ENCODE data around the gene KRT39.

KRT39 gene

DNA sequence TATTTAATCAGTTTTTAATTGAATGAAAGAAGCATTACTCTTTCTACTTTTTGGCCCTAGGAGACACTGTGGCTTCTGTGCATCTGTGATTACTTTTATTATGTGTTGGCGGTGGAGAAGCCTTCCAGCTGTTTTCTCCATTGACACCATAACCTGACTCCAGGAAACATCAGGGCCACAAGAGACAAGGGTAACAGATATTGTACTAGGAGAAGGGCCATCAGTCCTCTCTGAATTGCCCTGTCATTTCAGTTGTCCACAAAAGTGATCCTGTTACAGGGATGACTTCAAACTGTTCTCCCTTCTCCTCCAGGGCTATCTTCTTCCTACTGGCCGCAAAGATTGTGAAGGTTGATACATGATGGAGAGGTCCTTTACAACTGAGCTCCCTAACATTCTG lies 14.6 kb downstream of the KRT39 start:
- Histone ChIP-seq H3K27me3 (ENCODE audit: control insufficient read depth, insufficient read depth, low read length) (no peaks in the 10 kb centered on the region), H3K4me3 (ENCODE audit: low read length) (no peak overlapping the region), H3K9me3 (ENCODE audit: control insufficient read depth, low read length) (no peaks in the 10 kb centered on the region), H3K9ac (ENCODE audit: low read length) (no peak overlapping the region), H3K36me3 (ENCODE audit: control insufficient read depth, insufficient read depth, low read length) (no peaks in the 10 kb centered on the region), H3K4me1 (ENCODE audit: control insufficient read depth, insufficient read depth, low read length) (peaks cover 10% of the 10 kb centered on the region)

DNA sequence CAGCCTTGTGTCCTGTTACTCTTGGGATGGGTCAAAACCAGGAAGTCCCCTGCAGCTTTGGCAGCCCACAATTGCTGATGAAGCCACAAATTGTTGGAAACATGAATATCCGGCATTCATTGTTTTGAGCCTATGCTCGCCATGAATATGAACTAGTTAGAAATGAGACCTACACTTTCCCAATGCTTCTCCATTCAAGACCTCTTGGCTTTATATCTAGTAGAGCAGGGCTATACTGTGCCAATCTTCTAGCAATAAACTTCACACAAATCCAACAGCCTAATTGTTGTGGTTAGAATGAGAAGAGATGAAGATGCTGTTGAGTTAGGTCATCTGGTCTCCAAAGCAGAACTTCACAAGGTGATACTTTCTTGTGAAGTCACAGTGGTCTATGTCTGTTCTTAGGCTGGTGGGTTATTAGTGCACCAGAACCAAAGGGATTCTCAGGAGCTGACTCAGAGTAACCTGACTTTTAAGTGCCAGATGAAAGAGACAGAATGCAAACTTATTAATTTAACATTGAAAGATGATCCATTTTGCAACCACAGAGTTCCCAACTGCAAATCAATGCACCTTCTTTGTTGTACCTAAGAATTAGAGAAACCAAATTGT lies 15.6 kb downstream of the KRT39 start:
- Histone ChIP-seq H3K9me3 (ENCODE audit: control insufficient read depth, low read length) (no peaks in the 10 kb centered on the region), H3K9ac (ENCODE audit: low read length) (no peak overlapping the region), H3K4me3 (ENCODE audit: low read length) (no peak overlapping the region), H3K27me3 (ENCODE audit: control insufficient read depth, insufficient read depth, low read length) (no peaks in the 10 kb centered on the region), H3K36me3 (ENCODE audit: control insufficient read depth, insufficient read depth, low read length) (no peaks in the 10 kb centered on the region), H3K4me1 (ENCODE audit: control insufficient read depth, insufficient read depth, low read length) (peaks cover 4% of the 10 kb centered on the region)

DNA sequence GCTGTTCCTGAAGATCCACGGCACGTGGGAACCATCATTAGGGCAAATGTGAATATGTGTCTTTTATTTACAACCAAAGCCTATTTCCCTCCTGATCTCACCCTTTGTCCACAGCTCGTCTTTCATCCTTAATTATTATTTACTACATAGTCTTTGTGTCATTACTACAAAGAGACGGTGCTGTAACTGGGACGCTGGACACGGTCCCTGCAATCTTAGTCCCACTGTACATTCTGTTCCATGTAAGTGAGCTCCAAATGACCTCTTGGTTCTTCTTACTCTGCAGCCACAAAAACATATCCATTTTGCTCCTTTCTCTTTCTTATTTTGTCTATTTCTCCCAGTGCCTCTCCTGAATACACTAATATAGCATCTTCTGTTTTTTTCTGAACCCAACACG lies 16.6 kb downstream of the KRT39 start:
- Histone ChIP-seq H3K4me3 (ENCODE audit: low read length) (no peak overlapping the region), H3K9ac (ENCODE audit: low read length) (no peak overlapping the region), H3K9me3 (ENCODE audit: control insufficient read depth, low read length) (no peaks in the 10 kb centered on the region), H3K4me1 (ENCODE audit: control insufficient read depth, insufficient read depth, low read length) (peaks cover 3% of the 10 kb centered on the region), H3K36me3 (ENCODE audit: control insufficient read depth, insufficient read depth, low read length) (no peaks in the 10 kb centered on the region), H3K27me3 (ENCODE audit: control insufficient read depth, insufficient read depth, low read length) (no peaks in the 10 kb centered on the region)

DNA sequence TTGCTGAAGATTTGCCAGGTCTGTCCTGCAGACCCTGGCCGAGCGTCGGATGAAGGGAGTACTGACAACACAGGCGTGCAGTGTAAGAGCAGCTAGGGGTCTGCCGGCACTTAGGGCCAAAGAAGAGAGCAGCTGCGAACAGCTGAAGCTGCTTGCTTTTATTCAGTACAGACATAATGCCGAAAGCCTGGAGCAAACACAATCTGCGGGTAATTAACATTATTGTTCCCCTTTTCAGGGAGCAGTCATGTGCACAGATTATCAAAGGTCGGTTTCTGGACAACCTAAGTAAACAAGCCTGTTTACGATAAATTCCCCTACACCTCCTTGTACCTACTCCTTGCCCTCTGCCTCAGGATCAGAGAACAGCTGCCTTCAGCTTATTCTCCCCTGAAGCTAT lies 17.3 kb downstream of the KRT39 start:
- Histone ChIP-seq H3K4me1 (ENCODE audit: control insufficient read depth, insufficient read depth, low read length) (peaks cover 3% of the 10 kb centered on the region), H3K4me3 (ENCODE audit: low read length) (no peak overlapping the region), H3K9ac (ENCODE audit: low read length) (no peak overlapping the region), H3K36me3 (ENCODE audit: control insufficient read depth, insufficient read depth, low read length) (no peaks in the 10 kb centered on the region), H3K9me3 (ENCODE audit: control insufficient read depth, low read length) (no peaks in the 10 kb centered on the region), H3K27me3 (ENCODE audit: control insufficient read depth, insufficient read depth, low read length) (no peaks in the 10 kb centered on the region)

DNA sequence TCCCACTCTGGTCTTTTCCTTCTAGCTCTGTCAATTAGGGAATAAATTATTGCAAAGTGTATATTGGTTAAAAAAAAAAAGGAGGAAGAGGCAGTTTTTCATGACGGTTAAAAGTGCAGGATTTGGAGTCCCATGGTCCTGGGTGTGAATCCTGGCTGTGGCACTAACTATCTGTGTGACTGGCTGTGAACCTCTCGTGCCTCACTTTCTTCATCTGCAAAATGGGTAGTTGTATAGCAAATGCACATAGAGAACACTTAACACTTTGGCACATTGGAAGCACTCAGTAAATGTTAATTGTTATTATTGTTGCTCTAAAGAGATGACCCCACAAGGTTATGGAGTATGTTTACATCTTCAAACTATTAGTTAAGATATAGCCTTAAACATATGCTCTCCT lies 18.8 kb downstream of the KRT39 start:
- no peak overlapping the region for H3K4me3 ChIP-seq (ENCODE audit: low read length)
- no peak overlapping the region for H3K9ac ChIP-seq (ENCODE audit: low read length)
- H3K36me3 ChIP-seq (ENCODE audit: control insufficient read depth, insufficient read depth, low read length), result no peaks in the 10 kb centered on the region
- no peaks in the 10 kb centered on the region for H3K9me3 ChIP-seq (ENCODE audit: control insufficient read depth, low read length)
- H3K27me3 ChIP-seq (ENCODE audit: control insufficient read depth, insufficient read depth, low read length), result no peaks in the 10 kb centered on the region
- peaks cover 3% of the 10 kb centered on the region for H3K4me1 ChIP-seq (ENCODE audit: control insufficient read depth, insufficient read depth, low read length)

DNA sequence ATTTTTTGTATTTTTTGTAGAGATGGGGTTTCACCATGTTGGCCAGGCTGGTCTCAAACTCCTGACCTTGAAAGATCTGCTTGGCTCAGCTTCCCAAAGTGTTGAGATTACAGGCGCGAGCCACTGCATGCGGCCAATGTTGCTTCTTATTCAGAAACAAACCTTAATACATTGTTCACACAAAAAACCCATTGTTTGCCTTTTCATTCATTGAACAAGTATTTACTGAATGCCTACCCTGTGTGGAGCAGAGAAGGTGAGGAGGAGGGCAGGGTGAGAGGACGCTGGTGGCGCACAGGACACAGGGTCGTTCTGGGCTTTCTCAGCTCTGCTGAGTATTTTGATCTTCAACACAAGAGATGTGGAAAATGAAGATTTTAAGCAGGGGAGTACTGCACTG lies 21.3 kb downstream of the KRT39 start:
- Histone ChIP-seq H3K27me3 (ENCODE audit: control insufficient read depth, insufficient read depth, low read length) (no peaks in the 10 kb centered on the region), H3K9me3 (ENCODE audit: control insufficient read depth, low read length) (no peaks in the 10 kb centered on the region), H3K36me3 (ENCODE audit: control insufficient read depth, insufficient read depth, low read length) (no peaks in the 10 kb centered on the region), H3K9ac (ENCODE audit: low read length) (no peak overlapping the region), H3K4me1 (ENCODE audit: control insufficient read depth, insufficient read depth, low read length) (peaks cover 3% of the 10 kb centered on the region), H3K4me3 (ENCODE audit: low read length) (no peak overlapping the region)

DNA sequence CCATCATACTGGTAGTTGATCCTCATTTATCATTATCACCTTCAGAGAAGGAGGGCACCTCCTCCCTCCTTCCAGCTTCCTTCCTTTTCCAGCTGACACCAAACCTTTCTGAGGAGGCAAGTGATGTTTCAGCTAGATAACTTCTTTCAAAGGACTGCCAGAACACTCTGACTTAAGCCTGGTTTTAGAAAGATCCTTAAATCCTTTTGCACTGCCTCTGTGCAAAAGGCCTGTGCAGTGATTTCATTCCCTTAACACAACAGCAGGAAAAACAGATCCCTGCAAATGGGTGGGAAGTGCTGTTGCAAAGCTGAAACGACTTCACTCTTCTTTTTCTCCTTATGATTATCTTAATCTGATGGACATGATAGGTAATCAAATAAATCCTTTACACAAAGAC lies 22.2 kb downstream of the KRT39 start:
- Histone ChIP-seq H3K4me1 (ENCODE audit: control insufficient read depth, insufficient read depth, low read length) (peaks cover 3% of the 10 kb centered on the region), H3K9ac (ENCODE audit: low read length) (no peak overlapping the region), H3K36me3 (ENCODE audit: control insufficient read depth, insufficient read depth, low read length) (no peaks in the 10 kb centered on the region), H3K27me3 (ENCODE audit: control insufficient read depth, insufficient read depth, low read length) (no peaks in the 10 kb centered on the region), H3K9me3 (ENCODE audit: control insufficient read depth, low read length) (no peaks in the 10 kb centered on the region), H3K4me3 (ENCODE audit: low read length) (no peak overlapping the region)

DNA sequence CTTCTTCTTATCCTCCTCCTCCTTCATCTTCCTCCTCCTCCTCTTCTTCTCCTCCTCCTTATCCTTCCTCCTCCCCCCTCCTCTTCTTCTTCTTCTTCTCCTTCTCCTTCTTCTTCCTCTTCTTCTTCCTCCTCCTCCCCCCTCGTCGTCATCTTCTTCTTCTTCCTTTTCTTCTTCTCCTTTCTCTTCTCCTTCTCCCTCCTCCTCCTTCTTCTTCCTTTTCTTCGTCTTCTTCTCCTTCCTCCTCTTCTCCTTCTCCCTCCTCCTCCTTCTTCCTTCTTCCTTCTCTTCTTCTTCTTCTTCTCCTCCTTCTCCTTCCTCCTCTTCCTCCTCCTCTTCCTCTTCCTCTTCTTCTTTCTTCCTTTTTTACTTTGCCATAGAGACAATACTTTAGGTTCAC lies 24.2 kb downstream of the KRT39 start:
- H3K27me3 ChIP-seq (ENCODE audit: control insufficient read depth, insufficient read depth, low read length), result no peaks in the 10 kb centered on the region
- peaks cover 1% of the 10 kb centered on the region for H3K4me1 ChIP-seq (ENCODE audit: control insufficient read depth, insufficient read depth, low read length)
- H3K9ac ChIP-seq (ENCODE audit: low read length), result no peak overlapping the region
- H3K4me3 ChIP-seq (ENCODE audit: low read length), result no peak overlapping the region
- no peaks in the 10 kb centered on the region for H3K9me3 ChIP-seq (ENCODE audit: control insufficient read depth, low read length)
- no peaks in the 10 kb centered on the region for H3K36me3 ChIP-seq (ENCODE audit: control insufficient read depth, insufficient read depth, low read length)

DNA sequence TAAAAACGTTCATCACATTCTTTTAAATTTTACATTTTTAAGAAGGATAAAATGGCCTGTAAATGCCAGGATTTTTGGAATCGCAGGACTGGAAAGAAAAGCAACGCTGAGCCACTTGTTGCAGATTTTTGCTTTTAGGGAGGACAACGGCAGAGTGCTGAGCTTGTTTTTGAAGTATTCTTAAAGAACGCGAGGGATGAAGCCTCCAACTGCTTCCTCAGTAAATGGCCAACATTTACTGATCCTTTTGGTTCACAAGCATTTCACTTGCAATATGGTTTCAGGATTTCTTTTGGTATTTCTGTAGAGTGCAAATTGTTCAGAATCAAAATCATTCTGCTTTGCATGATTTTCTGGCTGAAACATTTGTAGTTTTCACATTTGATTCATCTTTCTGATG lies 26.5 kb downstream of the KRT39 start:
- H3K27me3 ChIP-seq (ENCODE audit: control insufficient read depth, insufficient read depth, low read length), result no peaks in the 10 kb centered on the region
- H3K9me3 ChIP-seq (ENCODE audit: control insufficient read depth, low read length), result no peaks in the 10 kb centered on the region
- no peak overlapping the region for H3K4me3 ChIP-seq (ENCODE audit: low read length)
- H3K4me1 ChIP-seq (ENCODE audit: control insufficient read depth, insufficient read depth, low read length), result peaks cover 19% of the 10 kb centered on the region
- no peaks in the 10 kb centered on the region for H3K36me3 ChIP-seq (ENCODE audit: control insufficient read depth, insufficient read depth, low read length)
- H3K9ac ChIP-seq (ENCODE audit: low read length), result no peak overlapping the region

DNA sequence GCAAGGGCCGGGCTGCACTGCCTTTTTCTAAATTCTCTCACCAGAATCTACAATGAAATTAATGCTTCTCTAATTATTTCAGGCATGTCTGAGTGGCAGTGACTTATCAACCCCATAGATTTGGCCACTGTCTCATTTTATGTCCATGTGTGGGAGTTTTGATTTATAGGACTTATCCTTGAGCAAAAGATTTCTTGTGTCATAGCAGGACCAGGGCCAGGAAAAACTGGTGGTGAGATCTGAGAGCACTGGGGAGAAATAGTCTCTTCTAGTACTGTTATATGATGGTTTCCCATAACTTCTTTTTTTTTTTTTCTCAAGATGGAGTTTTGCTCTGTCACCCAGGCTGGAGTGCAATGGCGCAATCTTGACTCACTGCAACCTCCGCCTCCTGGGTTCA lies 27.8 kb downstream of the KRT39 start:
- peaks cover 19% of the 10 kb centered on the region for H3K4me1 ChIP-seq (ENCODE audit: control insufficient read depth, insufficient read depth, low read length)
- H3K27me3 ChIP-seq (ENCODE audit: control insufficient read depth, insufficient read depth, low read length), result no peaks in the 10 kb centered on the region

DNA sequence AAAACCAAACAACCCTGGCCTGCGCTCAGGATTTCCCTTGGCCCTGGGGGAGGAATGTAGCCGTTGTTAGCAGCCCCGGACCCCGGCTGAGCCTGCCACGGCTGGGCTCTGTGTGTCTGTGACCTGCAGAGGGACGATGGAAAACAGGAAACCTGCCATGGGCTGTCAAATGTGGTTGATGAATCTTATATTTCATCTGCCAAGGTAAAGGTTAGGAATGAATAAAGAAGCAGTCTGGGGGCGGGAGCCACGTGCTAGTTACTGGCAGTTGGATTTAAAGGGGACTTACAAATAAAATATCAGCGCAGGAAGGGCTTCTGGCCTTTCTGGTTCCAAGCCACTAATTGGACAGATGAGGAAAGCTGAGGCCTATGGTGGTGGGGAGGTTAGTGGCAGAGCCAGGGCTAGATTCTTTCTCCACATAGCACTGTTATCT lies 29.3 kb downstream of the KRT39 start, which contains the start of gene KRT23:
KRT23 (minus strand) TSS at position 263 of the 436 bp plus-strand sequence. CDS start 1,043 bp downstream, outside the sequence.
- no peaks in the 10 kb centered on the region for H3K27me3 ChIP-seq (ENCODE audit: control insufficient read depth, insufficient read depth, low read length)
- no peak within 1 kb of the TSS for H3K4me3 ChIP-seq (ENCODE audit: low read length)
- no peaks in the 10 kb centered on the region for H3K36me3 ChIP-seq (ENCODE audit: control insufficient read depth, insufficient read depth, low read length)
- peak within 1 kb of the TSS; percentile 24 for H3K9ac ChIP-seq (ENCODE audit: low read length)
- H3K4me1 ChIP-seq (ENCODE audit: control insufficient read depth, insufficient read depth, low read length), result peaks cover 19% of the 10 kb centered on the region
- no peaks in the 10 kb centered on the region for H3K9me3 ChIP-seq (ENCODE audit: control insufficient read depth, low read length)

More for the DNA sequence above, 27.8 kb downstream of the KRT39 start:
- Histone ChIP-seq H3K9me3 (ENCODE audit: control insufficient read depth, low read length) (no peaks in the 10 kb centered on the region), H3K36me3 (ENCODE audit: control insufficient read depth, insufficient read depth, low read length) (no peaks in the 10 kb centered on the region), H3K4me3 (ENCODE audit: low read length) (no peak overlapping the region), H3K9ac (ENCODE audit: low read length) (no peak overlapping the region)

DNA sequence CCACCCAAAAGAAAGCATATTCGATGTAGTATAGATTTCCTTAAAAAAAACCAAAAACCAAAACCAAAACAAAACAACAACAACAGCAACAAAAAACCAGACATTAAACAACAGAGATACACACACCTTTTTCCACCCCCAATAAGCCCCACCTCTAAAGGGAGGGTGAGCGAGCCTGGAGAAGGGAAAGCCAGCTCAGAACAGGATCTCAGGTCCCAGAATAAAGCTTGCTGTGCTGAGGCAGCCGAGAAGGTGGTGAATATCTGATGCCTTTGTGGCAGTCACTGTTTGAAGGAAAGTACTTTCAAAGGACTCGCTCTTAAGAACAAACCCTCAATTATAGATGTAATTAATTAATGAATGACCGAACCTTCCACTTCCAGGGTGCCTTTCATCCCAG lies 29.8 kb downstream of the KRT39 start:
- H3K36me3 ChIP-seq (ENCODE audit: control insufficient read depth, insufficient read depth, low read length), result no peaks in the 10 kb centered on the region
- no peaks in the 10 kb centered on the region for H3K9me3 ChIP-seq (ENCODE audit: control insufficient read depth, low read length)
- H3K4me3 ChIP-seq (ENCODE audit: low read length), result no peak overlapping the region
- peaks cover 19% of the 10 kb centered on the region for H3K4me1 ChIP-seq (ENCODE audit: control insufficient read depth, insufficient read depth, low read length)
- H3K9ac ChIP-seq (ENCODE audit: low read length), result peak overlapping the region; percentile 24
- no peaks in the 10 kb centered on the region for H3K27me3 ChIP-seq (ENCODE audit: control insufficient read depth, insufficient read depth, low read length)

DNA sequence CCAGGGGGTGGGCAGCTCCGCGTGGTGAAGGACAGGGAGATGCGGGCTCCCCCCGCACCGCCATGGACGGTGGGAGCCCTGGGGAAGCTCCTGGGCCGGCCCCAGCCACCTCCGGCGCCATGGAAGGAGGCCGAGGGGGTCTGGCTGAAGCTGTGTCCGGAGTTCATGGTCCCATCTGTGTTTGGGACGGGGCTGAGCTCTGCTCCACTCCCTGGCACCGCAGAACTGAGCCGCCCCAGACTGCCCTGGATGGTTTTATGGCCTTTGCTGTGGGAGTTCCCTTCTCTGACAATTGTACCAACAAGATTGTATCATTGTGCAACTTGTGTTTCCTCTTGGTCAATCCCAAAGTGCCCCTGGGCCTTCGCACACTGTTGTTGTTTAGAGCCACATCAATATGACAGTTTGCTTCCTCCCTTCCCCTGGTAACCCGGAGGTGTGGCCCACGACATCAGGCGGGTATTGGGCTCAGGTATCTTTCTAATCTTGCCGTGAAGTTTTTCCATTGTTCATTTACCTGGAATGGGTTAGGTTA lies 30.2 kb downstream of the KRT39 start:
- H3K36me3 ChIP-seq (ENCODE audit: control insufficient read depth, insufficient read depth, low read length), result no peaks in the 10 kb centered on the region
- H3K27me3 ChIP-seq (ENCODE audit: control insufficient read depth, insufficient read depth, low read length), result no peaks in the 10 kb centered on the region
- H3K4me1 ChIP-seq (ENCODE audit: control insufficient read depth, insufficient read depth, low read length), result peaks cover 19% of the 10 kb centered on the region
- no peak overlapping the region for H3K4me3 ChIP-seq (ENCODE audit: low read length)
- H3K9ac ChIP-seq (ENCODE audit: low read length), result no peak overlapping the region
- H3K9me3 ChIP-seq (ENCODE audit: control insufficient read depth, low read length), result no peaks in the 10 kb centered on the region

All from mucosa of stomach (tissue), 1 donor.